H9 (cell line): ENCODE data around the gene RSL1D1. TPM values are rescaled to one million over a fixed set of nuclear protein-coding genes. Genes with fewer than 3 reads are reported as not detected.

ENCODE experiments used
- DNase-seq: peaks from one replicate; pipeline ENCODE4 v3.0.0-alpha.2; 2017
- H2AFZ ChIP-seq: one replicate; pipeline ENCODE4 v1.6.1; 2013; ENCODE audit warnings: mild to moderate bottlenecking, low read length, control low read depth, moderate library complexity
- H2AK5ac ChIP-seq: 2 replicates; pipeline ENCODE4 v1.6.1; 2013; ENCODE audit warnings: low read length, control low read depth, mixed read lengths; ENCODE audit not compliant: insufficient read length
- H2BK120ac ChIP-seq: one replicate; pipeline ENCODE4 v1.6.1; 2013; ENCODE audit warnings: low read depth, mild to moderate bottlenecking, low read length, control low read depth, inconsistent platforms; ENCODE audit not compliant: poor library complexity, severe bottlenecking
- H2BK12ac ChIP-seq: 2 replicates; pipeline ENCODE4 v1.6.1; 2013; ENCODE audit warnings: low read length, control low read depth, mixed read lengths, low read depth; ENCODE audit not compliant: insufficient read length
- H2BK15ac ChIP-seq: 2 replicates; pipeline ENCODE4 v1.6.1; 2013; ENCODE audit warnings: low read depth, low read length, control low read depth
- H2BK20ac ChIP-seq: one replicate; pipeline ENCODE4 v1.6.1; 2013; ENCODE audit warnings: low read depth, mild to moderate bottlenecking, low read length, control low read depth, inconsistent platforms; ENCODE audit not compliant: poor library complexity, severe bottlenecking
- H2BK5ac ChIP-seq: 2 replicates; pipeline ENCODE4 v1.6.1; 2013; ENCODE audit warnings: low read length, control low read depth, mixed read lengths; ENCODE audit not compliant: insufficient read length
- H3K14ac ChIP-seq: 2 replicates; pipeline ENCODE4 v1.6.1; 2013; ENCODE audit warnings: low read length, control low read depth; ENCODE audit not compliant: insufficient read depth
- H3K18ac ChIP-seq: 2 replicates; pipeline ENCODE4 v1.6.1; 2013; ENCODE audit warnings: low read depth, mild to moderate bottlenecking, mixed read lengths, low read length, control low read depth; ENCODE audit not compliant: insufficient read length
- H3K23ac ChIP-seq: 2 replicates; pipeline ENCODE4 v1.6.1; 2013; ENCODE audit warnings: low read length, control low read depth, mixed read lengths, low read depth; ENCODE audit not compliant: insufficient read length
- H3K23me2 ChIP-seq: 2 replicates; pipeline ENCODE4 v1.6.1; 2013; ENCODE audit warnings: low read depth, mild to moderate bottlenecking, mixed read lengths, low read length, control low read depth; ENCODE audit not compliant: insufficient read length, poor library complexity, severe bottlenecking
- H3K27ac ChIP-seq: 2 replicates; pipeline ENCODE4 v1.5.1; 2013; ENCODE audit warnings: low read length, control low read depth, mixed read lengths, low read depth; ENCODE audit not compliant: insufficient read length
- H3K27me3 ChIP-seq: 2 replicates; pipeline ENCODE4 v1.6.1; 2013; ENCODE audit warnings: low read length, control low read depth, inconsistent platforms; ENCODE audit not compliant: insufficient read depth
- H3K4ac ChIP-seq: 2 replicates; pipeline ENCODE4 v1.6.1; 2013; ENCODE audit warnings: low read depth, mild to moderate bottlenecking, control low read depth, inconsistent platforms, low read length, moderate library complexity
- H3K4me1 ChIP-seq: 2 replicates; pipeline ENCODE4 v1.6.1; 2013; ENCODE audit warnings: low read length, control low read depth, inconsistent platforms; ENCODE audit not compliant: insufficient read depth
- H3K4me2 ChIP-seq: 2 replicates; pipeline ENCODE4 v1.6.1; 2013; ENCODE audit warnings: low read length, control low read depth, mixed read lengths; ENCODE audit not compliant: insufficient read length, insufficient read depth
- H3K56ac ChIP-seq: 2 replicates; pipeline ENCODE4 v1.6.1; 2013; ENCODE audit warnings: low read depth, mild to moderate bottlenecking, mixed read lengths, low read length, control low read depth; ENCODE audit not compliant: insufficient read length
- H3K79me1 ChIP-seq: 2 replicates; pipeline ENCODE4 v1.6.1; 2013; ENCODE audit warnings: low read depth, mild to moderate bottlenecking, moderate library complexity, low read length, control low read depth, inconsistent platforms; ENCODE audit not compliant: insufficient read depth, poor library complexity, severe bottlenecking
- H3K79me2 ChIP-seq: 2 replicates; pipeline ENCODE4 v1.6.1; 2013; ENCODE audit warnings: low read length, control low read depth, inconsistent platforms; ENCODE audit not compliant: insufficient read depth
- H3K9ac ChIP-seq: 2 replicates; pipeline ENCODE4 v1.6.1; 2013; ENCODE audit warnings: low read length, control low read depth, mixed read lengths; ENCODE audit not compliant: insufficient read length; ENCODE audit errors: extremely low read depth
- H3K9me3 ChIP-seq: one replicate; pipeline ENCODE4 v1.6.1; 2013; ENCODE audit warnings: low read depth, low read length, inconsistent platforms; ENCODE audit not compliant: control insufficient read depth
- H3T11ph ChIP-seq: one replicate; pipeline ENCODE4 v1.6.1; 2013; ENCODE audit warnings: mild to moderate bottlenecking, low read length, control low read depth, inconsistent platforms
- H4K20me1 ChIP-seq: one replicate; pipeline ENCODE4 v1.6.1; 2013; ENCODE audit not compliant: control insufficient read depth, insufficient read length, insufficient read depth
- H4K5ac ChIP-seq: 2 replicates; pipeline ENCODE4 v1.6.1; 2013; ENCODE audit warnings: low read depth, mild to moderate bottlenecking, mixed read lengths, low read length, control low read depth; ENCODE audit not compliant: insufficient read length
- H4K8ac ChIP-seq: replicated peaks from 2 replicates; pipeline ENCODE4 v1.6.1; 2013; ENCODE audit warnings: low read length, control low read depth, mixed read lengths, low read depth; ENCODE audit not compliant: insufficient read length
- H4K91ac ChIP-seq: 2 replicates; pipeline ENCODE4 v1.6.1; 2013; ENCODE audit warnings: low read depth, mild to moderate bottlenecking, moderate library complexity, mixed read lengths, low read length, control low read depth; ENCODE audit not compliant: insufficient read length
- H3K27ac Mint-ChIP-seq, 3 experiments: 2 replicates in 2 of 3; 3 replicates in 1 of 3; pipeline ENCODE4 v1.8.0; 2020 to 2021; ENCODE audit warnings: mixed read lengths in 3 of 3, mild to moderate bottlenecking in 1 of 3, moderate library complexity in 1 of 3
- H3K27me3 Mint-ChIP-seq: 2 replicates; pipeline ENCODE4 v1.8.0; 2021; ENCODE audit warnings: low read depth, mild to moderate bottlenecking, moderate library complexity, mixed read lengths
- H3K36me3 Mint-ChIP-seq, 3 experiments: 2 replicates in 2 of 3; 3 replicates in 1 of 3; pipeline ENCODE4 v1.8.0; 2020 to 2021; ENCODE audit warnings: low read depth in 3 of 3, mixed read lengths in 3 of 3; ENCODE audit not compliant: insufficient read depth in 1 of 3
- H3K4me1 Mint-ChIP-seq, 2 experiments: 2 replicates each; pipeline ENCODE4 v1.8.0; 2020; ENCODE audit warnings: mixed read lengths in 2 of 2
- H3K4me3 Mint-ChIP-seq, 2 experiments: 2 replicates in 1 of 2; 3 replicates in 1 of 2; pipeline ENCODE4 v1.8.0; 2020 to 2021; ENCODE audit warnings: mild to moderate bottlenecking in 2 of 2, mixed read lengths in 2 of 2, moderate library complexity in 1 of 2
- H3K9me3 Mint-ChIP-seq, 2 experiments: 2 replicates in 1 of 2; 3 replicates in 1 of 2; pipeline ENCODE4 v1.8.0; 2020; ENCODE audit warnings: mild to moderate bottlenecking in 2 of 2, mixed read lengths in 2 of 2, moderate library complexity in 1 of 2
- CTCF ChIP-seq: fragments of 200-600 bp; sonication (generic); conservative IDR thresholded peaks from 3 replicates; pipeline ENCODE4 v1.8.0; 2021; ENCODE audit warnings: antibody characterized with exemption, mild to moderate bottlenecking
- WGBS: extraction: QIAGEN DNeasy Blood & Tissue Kit; methylation state at CpG from one replicate; pipeline ENCODE4 v1.1.7; 2013; ENCODE audit warnings: missing lambda C conversion rate, low lambda C conversion rate, mixed read lengths; ENCODE audit not compliant: insufficient read length; ENCODE audit errors: extremely low coverage; 5-methylcytosine and 5-hydroxymethylcytosine counted together
- total RNA-seq: library from RNA; stranded (reverse); gene quantifications from 2 replicates; pipeline ENCODE4 v1.2.1, GENCODE V29; 2021

Gene RSL1D1
- total RNA-seq, 1 experiment from 2014 or later: 334 TPM

- no peak overlapping the region for H3K56ac ChIP-seq
- H2BK15ac ChIP-seq: no peak overlapping the region
- no peak overlapping the region for H2BK120ac ChIP-seq
- H3K4ac ChIP-seq: no peak overlapping the region
- no peaks in the 10 kb centered on the region for H4K20me1 ChIP-seq
- Mint-ChIP-seq H3K9me3 (no peaks in the 10 kb centered on the region), H3K27ac (0 out of 7 replicates have a peak overlapping the region, but pooled peaks of 1 of the 3 experiments have one; percentile 17), H3K4me1 (peaks cover 0 to 7% of the 10 kb centered on the region in 2 experiments; a peak in 2 of 4 replicates), H3K4me3 (no peak overlapping the region), H3K27me3 (no peaks in the 10 kb centered on the region), H3K36me3 (peaks cover 7 to 27% (median 13%) of the 10 kb centered on the region in 3 experiments; a peak in 6 of 7 replicates)
- H3K9ac ChIP-seq: no peak overlapping the region
- WGBS: no CpG with 5 or more reads among the region's 8 CpGs
- no peak overlapping the region for H3K14ac ChIP-seq
- no peak overlapping the region for H3K18ac ChIP-seq
- H3K4me1 ChIP-seq: no peaks in the 10 kb centered on the region
- no peak overlapping the region for H3K4me2 ChIP-seq
- no peak for DNase-seq
- H2AFZ ChIP-seq: no peak overlapping the region
- TF ChIP-seq CTCF: no peak
- no peaks in the 10 kb centered on the region for H3K9me3 ChIP-seq
- H3K23me2 ChIP-seq: no peaks in the 10 kb centered on the region
- H3T11ph ChIP-seq: no peak overlapping the region
- H3K79me1 ChIP-seq: no peaks in the 10 kb centered on the region
- H4K8ac ChIP-seq: no peak overlapping the region
- H2BK12ac ChIP-seq: no peak overlapping the region
- H2BK20ac ChIP-seq: no peak overlapping the region
- no peak overlapping the region for H2BK5ac ChIP-seq
- H4K91ac ChIP-seq: no peak overlapping the region
- H3K27ac ChIP-seq: no peak overlapping the region
- no peaks in the 10 kb centered on the region for H3K79me2 ChIP-seq
- H3K27me3 ChIP-seq: no peaks in the 10 kb centered on the region
- no peak overlapping the region for H3K23ac ChIP-seq
- H4K5ac ChIP-seq: no peak overlapping the region
- no peak overlapping the region for H2AK5ac ChIP-seq
Observed at GRCh38 chr16:11869353-11870228, 18.2 kb upstream of the RSL1D1 start.
